AG09319 (cell line): ENCODE measurements around the gene PRMT3.
"Not testable (repeated sequence)": the region's sequence is repeated elsewhere in the genome, so short reads cannot be mapped to it uniquely, and the experiment has no call there.

ENCODE experiments used
- DNase-seq: peaks from one replicate; pipeline ENCODE4 v3.0.0-alpha.2; 2010; ENCODE audit warnings: low read depth; ENCODE audit errors: extremely low read depth
- TF ChIP-seq, protein P1 (sequence below): IDR thresholded peaks from 2 replicates; pipeline ENCODE4 v1.5.1; 2011; ENCODE audit warnings: low read depth, mild to moderate bottlenecking, inconsistent platforms, low read length, moderate library complexity

The PRMT3 gene

DNA sequence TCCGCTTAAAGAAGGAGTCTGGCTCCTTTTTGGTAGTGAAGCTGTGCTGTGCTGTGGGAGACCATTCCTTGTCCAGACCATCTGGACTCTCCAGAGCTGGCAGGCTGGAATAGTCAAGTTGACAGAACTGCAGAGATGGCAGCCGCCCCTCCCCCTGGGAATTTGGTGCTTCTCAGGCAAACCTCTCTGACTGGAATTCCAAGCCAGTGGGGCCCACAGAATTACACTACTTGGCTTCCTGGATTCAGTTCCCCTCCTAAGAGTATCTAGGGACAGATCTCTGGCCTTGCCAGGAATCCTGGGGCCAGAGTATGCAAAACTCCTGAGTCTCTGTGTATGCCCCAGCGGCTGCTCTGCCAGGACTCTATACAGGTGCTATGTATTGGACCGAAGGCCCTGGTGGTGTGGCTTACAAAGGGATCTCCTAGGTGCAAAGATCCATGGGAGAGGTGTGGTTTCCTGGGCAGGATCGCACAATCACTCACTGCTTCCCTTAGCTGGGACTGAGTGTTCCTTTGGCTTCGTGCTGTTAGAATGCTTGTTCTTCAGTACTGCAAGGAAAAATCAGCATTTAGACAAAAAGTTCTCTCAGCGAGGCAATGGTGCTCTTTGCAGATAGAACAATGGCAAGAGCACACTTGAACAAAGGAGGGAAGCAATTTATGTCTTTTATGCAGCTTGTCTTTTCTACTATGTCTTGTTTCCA lies 86.8 kb downstream of the PRMT3 start:
- TF ChIP-seq, protein P1, sequence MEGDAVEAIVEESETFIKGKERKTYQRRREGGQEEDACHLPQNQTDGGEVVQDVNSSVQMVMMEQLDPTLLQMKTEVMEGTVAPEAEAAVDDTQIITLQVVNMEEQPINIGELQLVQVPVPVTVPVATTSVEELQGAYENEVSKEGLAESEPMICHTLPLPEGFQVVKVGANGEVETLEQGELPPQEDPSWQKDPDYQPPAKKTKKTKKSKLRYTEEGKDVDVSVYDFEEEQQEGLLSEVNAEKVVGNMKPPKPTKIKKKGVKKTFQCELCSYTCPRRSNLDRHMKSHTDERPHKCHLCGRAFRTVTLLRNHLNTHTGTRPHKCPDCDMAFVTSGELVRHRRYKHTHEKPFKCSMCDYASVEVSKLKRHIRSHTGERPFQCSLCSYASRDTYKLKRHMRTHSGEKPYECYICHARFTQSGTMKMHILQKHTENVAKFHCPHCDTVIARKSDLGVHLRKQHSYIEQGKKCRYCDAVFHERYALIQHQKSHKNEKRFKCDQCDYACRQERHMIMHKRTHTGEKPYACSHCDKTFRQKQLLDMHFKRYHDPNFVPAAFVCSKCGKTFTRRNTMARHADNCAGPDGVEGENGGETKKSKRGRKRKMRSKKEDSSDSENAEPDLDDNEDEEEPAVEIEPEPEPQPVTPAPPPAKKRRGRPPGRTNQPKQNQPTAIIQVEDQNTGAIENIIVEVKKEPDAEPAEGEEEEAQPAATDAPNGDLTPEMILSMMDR: no peak
- no peak for DNase-seq

DNA sequence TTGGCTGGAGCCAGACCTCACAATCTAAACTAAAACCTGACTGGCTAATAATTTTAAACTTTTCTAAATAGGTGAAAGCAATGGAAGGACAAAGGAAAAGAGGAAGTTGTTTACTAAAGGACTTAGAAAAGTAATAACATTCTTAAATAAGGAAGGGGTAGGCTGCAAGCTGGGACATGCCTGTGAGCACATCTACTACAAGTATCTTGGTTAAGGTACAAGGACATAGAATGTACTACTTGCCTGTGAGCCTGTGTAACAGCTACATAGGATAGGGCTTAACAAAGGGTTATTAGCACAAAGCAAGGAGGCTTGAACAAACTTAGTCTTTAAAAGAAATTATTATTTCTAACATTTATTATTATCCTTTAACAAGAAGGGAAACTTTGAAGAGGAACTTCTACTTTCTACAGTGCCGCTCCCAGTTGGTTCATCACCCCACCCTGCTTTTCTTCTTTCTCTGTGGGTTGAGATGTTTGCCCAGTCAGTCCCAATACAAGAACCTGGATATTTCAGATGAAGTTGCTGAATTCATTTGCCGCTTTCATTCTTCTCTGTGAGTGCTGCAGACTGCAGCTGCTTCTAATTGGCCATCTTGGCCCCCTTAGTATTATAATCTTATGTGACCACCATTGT lies 87.5 kb downstream of the PRMT3 start:
- DNase-seq: no peak
- TF ChIP-seq, protein P1: no peak

DNA sequence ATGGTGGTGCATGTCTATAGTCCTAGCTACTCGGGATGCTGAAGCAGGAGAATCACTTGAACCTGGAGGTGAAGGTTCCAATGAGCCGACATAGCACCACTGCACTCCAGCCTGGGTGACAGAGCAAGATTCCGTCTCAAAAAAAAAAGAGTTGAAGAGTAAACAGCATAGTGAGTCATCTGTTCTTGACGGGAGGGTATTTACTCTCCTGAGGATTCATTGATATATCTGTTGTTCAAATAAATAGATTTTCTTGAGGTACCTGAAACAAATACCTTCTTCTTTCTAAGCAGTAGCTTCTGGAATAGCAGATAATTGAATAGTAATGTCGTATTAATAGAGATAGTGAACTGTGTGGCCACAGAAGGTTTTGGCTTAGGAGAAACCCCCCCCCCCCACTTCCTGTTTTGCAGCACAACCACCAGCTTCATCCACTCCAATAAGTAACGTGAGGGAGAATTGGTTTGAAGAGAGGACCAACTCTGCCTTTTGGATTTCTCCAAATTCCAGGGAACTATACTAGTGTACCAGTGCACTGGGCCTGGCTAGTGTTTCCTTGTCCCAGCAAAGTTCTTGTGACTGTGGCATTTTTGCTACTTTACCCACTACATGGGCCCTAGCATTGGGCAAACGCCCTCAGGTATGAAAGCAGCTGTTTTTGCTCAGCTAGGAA lies 90.0 kb downstream of the PRMT3 start:
- TF ChIP-seq, protein P1: no peak
- no peak for DNase-seq

DNA sequence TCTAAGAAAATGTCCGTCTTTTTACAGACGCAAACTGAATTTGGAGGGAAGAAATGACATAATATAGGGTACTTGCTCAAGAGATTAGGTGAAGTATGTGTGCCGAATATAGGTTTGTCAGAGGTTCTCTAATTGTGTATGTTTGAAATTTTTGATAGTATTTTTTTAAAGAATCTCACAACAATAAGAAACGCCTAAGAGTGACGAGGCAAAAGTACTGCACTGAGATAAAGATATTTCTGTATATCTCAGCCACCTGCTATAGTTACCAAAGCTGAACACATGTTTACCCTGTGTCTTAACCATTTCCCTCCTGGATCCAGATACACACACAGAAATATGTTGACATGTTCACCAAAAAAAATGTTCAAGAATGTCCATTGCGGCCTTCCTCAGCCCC lies 92.0 kb downstream of the PRMT3 start:
- no peak for DNase-seq
- TF ChIP-seq, protein P1: no peak

DNA sequence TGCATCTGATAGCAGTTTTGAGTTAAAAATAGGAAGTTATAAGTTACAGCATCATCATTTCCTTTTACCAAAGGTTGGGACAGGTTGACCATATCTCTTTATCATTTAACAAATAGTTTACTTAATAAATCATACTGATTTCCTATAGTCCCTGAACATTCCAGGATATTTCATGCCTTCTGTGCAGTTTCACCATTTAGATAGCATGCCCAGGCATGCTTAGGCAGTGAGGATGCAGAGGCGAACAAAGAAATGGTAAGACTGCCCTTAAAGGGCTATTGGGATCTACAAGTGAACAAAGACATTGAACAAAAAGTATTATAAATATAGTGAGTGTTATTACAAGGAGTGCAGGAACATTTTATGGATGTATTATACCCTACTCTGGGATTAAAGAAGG lies 96.4 kb downstream of the PRMT3 start:
- no peak for DNase-seq
- TF ChIP-seq, protein P1: no peak

DNA sequence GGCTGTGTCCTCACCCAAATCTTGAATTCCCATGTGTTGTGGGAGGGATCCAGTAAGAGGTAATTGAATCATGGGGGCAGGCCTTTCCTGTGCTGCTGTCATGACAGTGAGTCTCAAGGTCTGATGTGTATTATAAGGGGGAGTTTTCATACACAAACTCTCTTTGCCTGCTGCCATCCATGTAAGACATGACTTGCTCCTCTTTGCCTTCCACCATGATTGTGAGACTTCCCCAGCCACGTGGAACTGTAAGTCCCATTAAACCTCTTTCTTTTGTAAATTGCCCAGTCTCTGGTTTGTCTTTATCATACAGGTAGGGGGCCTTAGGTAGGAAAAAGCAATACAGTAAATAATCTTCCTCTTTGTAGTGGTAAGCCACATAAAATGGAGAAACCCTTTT lies 96.9 kb downstream of the PRMT3 start:
- DNase-seq: not testable (repeated sequence)

DNA sequence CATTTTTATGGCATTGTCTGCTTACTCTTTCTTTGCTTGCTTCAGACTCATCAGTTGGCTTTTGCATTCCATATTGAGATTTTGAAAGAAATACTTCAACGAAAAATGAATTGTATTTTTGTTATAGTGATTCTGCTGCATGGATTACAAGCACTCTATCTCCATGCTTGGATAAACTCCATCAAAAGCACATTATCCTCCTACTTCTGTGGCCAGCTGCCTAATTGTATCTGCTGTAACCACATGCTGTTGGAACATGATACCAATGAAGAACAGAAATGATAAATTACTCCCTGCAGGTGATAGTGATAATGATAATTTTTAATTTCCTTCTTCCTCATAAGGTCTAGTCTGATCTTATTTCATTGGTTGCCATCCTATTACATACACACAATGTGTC lies 100.8 kb downstream of the PRMT3 start:
- TF ChIP-seq, protein P1: no peak
- no peak for DNase-seq
